H1 (cell line): ENCODE data around the gene KNDC1. TPM values are rescaled to one million over a fixed set of nuclear protein-coding genes. Genes with fewer than 3 reads are reported as not detected.

Source experiments
- CTCF ChIA-PET: fragments of 300-600 bp; sonication (Branson Sonifier 250); formaldehyde crosslinking; loops from one replicate; lab custom pipeline; 2021; ENCODE audit not compliant: partially characterized antibody; lab: Charles Lee
- POLR2A ChIA-PET: fragments of 300-600 bp; sonication (Branson Sonifier 250); formaldehyde crosslinking; loops from one replicate; lab custom pipeline; 2021; ENCODE audit warnings: inconsistent platforms; ENCODE audit not compliant: partially characterized antibody; lab: Charles Lee
- DNase-seq, 2 experiments: peaks; one replicate each; pipeline versions ENCODE4 v3.0.0 to v3.0.0-alpha.2; 2010 to 2022; ENCODE audit warnings: low spot score in 2 of 2, low read depth in 1 of 2, mixed read lengths in 1 of 2
- FAIRE-seq: peaks from 2 replicates; lab custom pipeline; 2011; peaks lifted over from hg19 to GRCh38; lab: Jason Lieb, UNC
- H2AFZ ChIP-seq: 2 replicates; pipeline ENCODE4 v1.8.1; 2012; ENCODE audit warnings: low read length, inconsistent platforms
- H2AK5ac ChIP-seq: 2 replicates; pipeline ENCODE4 v1.6.1; 2013; ENCODE audit warnings: low read depth, low read length
- H2BK120ac ChIP-seq: replicated peaks from 2 replicates; pipeline ENCODE3; 2013; ENCODE audit warnings: low read depth, low read length, inconsistent platforms
- H2BK12ac ChIP-seq: 2 replicates; pipeline ENCODE4 v1.6.1; 2013; ENCODE audit warnings: low read depth, low read length
- H2BK15ac ChIP-seq: 2 replicates; pipeline ENCODE4 v1.6.1; 2013; ENCODE audit warnings: low read length
- H2BK20ac ChIP-seq: 2 replicates; pipeline ENCODE4 v1.6.1; 2013; ENCODE audit warnings: low read length
- H2BK5ac ChIP-seq: 2 replicates; pipeline ENCODE4 v1.6.1; 2013; ENCODE audit warnings: low read depth, low read length
- H3K14ac ChIP-seq: 2 replicates; pipeline ENCODE4 v1.6.1; 2013; ENCODE audit warnings: inconsistent platforms; ENCODE audit not compliant: insufficient read length
- H3K18ac ChIP-seq: 2 replicates; pipeline ENCODE4 v1.6.1; 2013; ENCODE audit warnings: low read length; ENCODE audit errors: extremely low read depth
- H3K23ac ChIP-seq: 2 replicates; pipeline ENCODE4 v1.6.1; 2013; ENCODE audit warnings: inconsistent platforms; ENCODE audit not compliant: insufficient read length
- H3K23me2 ChIP-seq: 2 replicates; pipeline ENCODE4 v1.6.1; 2013; ENCODE audit warnings: low read depth, low read length
- H3K27ac ChIP-seq: 2 replicates; pipeline ENCODE4 v1.6.1; 2011; ENCODE audit warnings: low read depth, low read length, inconsistent platforms
- H3K27me3 ChIP-seq, 4 experiments: replicated peaks in 1 of 4; 1 replicate in 1 of 4; 2 replicates in 3 of 4; pipeline versions ENCODE4 v1.6.1 to v1.8.1; 2011 to 2013; ENCODE audit warnings: low read length in 3 of 4, mild to moderate bottlenecking in 3 of 4, inconsistent platforms in 2 of 4, mixed read lengths in 2 of 4, moderate library complexity in 1 of 4; ENCODE audit not compliant: control insufficient read depth in 3 of 4, insufficient read depth in 3 of 4; ENCODE audit errors: extremely low read depth in 1 of 4
- H3K36me3 ChIP-seq, 4 experiments: 2 replicates each; pipeline versions ENCODE4 v1.6.1 to v1.8.1; 2011 to 2013; ENCODE audit warnings: mild to moderate bottlenecking in 4 of 4, low read length in 3 of 4, moderate library complexity in 2 of 4, control low read depth in 1 of 4, inconsistent platforms in 1 of 4; ENCODE audit not compliant: insufficient read depth in 4 of 4, control insufficient read depth in 2 of 4
- H3K4ac ChIP-seq: replicated peaks from 2 replicates; pipeline ENCODE3; 2013; ENCODE audit warnings: low read length, low read depth, mixed read lengths, inconsistent platforms; ENCODE audit not compliant: insufficient read length
- H3K4me1 ChIP-seq, 4 experiments: replicated peaks in 1 of 4; 1 replicate in 1 of 4; 2 replicates in 3 of 4; pipeline versions ENCODE4 v1.6.1 to v1.8.1; 2011 to 2013; ENCODE audit warnings: low read length in 3 of 4, inconsistent platforms in 2 of 4, mixed read lengths in 1 of 4; ENCODE audit not compliant: insufficient read depth in 4 of 4, control insufficient read depth in 3 of 4
- H3K4me2 ChIP-seq, 2 experiments: 2 replicates each; pipeline versions ENCODE4 v1.6.1 to v1.8.1; 2011 to 2013; ENCODE audit warnings: low read depth in 2 of 2, low read length in 2 of 2, control low read depth in 1 of 2, inconsistent platforms in 1 of 2, mild to moderate bottlenecking in 1 of 2; ENCODE audit not compliant: insufficient read depth in 1 of 2
- H3K4me3 ChIP-seq, 4 experiments: fragments of 200-600, 300-600 bp in 1 of 4; sonication (generic), shearing (Covaris generic), sonication (Bioruptor Twin) in 1 of 4; 2 replicates each; pipeline versions ENCODE4 v1.5.1 to v1.8.1; 2011 to 2016; ENCODE audit warnings: low read length in 4 of 4, low read depth in 3 of 4, control low read depth in 2 of 4, inconsistent platforms in 2 of 4, mild to moderate bottlenecking in 2 of 4, mixed read lengths in 1 of 4, moderate library complexity in 1 of 4; ENCODE audit not compliant: insufficient read depth in 2 of 4; ENCODE audit errors: extremely low read depth in 1 of 4
- H3K56ac ChIP-seq: replicated peaks from 2 replicates; pipeline ENCODE3; 2013; ENCODE audit warnings: low read depth, mild to moderate bottlenecking, mixed read lengths, low read length, inconsistent platforms; ENCODE audit not compliant: insufficient read length
- H3K79me1 ChIP-seq: 2 replicates; pipeline ENCODE4 v1.6.1; 2013; ENCODE audit warnings: low read depth, low read length, control low read depth
- H3K79me2 ChIP-seq, 2 experiments: 2 replicates each; pipeline versions ENCODE4 v1.6.1 to v1.8.1; 2012 to 2013; ENCODE audit warnings: low read length in 2 of 2, mild to moderate bottlenecking in 2 of 2, inconsistent platforms in 1 of 2; ENCODE audit not compliant: insufficient read depth in 2 of 2, control insufficient read depth in 1 of 2
- H3K9ac ChIP-seq, 4 experiments: replicated peaks in 1 of 4; 1 replicate in 1 of 4; 2 replicates in 3 of 4; pipeline versions ENCODE4 v1.6.1 to v1.8.1; 2011 to 2013; ENCODE audit warnings: low read depth in 3 of 4, low read length in 3 of 4, control low read depth in 2 of 4, mild to moderate bottlenecking in 2 of 4, moderate library complexity in 2 of 4, inconsistent platforms in 1 of 4; ENCODE audit errors: extremely low read depth in 1 of 4
- H3K9me3 ChIP-seq, 2 experiments: 2 replicates each; pipeline versions ENCODE4 v1.6.1 to v1.8.1; 2012 to 2013; ENCODE audit warnings: mild to moderate bottlenecking in 2 of 2, moderate library complexity in 2 of 2, control low read depth in 1 of 2, inconsistent platforms in 1 of 2, low read depth in 1 of 2, low read length in 1 of 2, mixed read lengths in 1 of 2; ENCODE audit not compliant: insufficient read depth in 2 of 2
- H4K20me1 ChIP-seq, 2 experiments: replicated peaks in 1 of 2; 2 replicates each; pipeline versions ENCODE3 to v1.8.1; 2011 to 2013; ENCODE audit warnings: inconsistent platforms in 2 of 2, low read length in 2 of 2, mild to moderate bottlenecking in 1 of 2; ENCODE audit not compliant: insufficient read depth in 2 of 2, control insufficient read depth in 1 of 2
- H4K5ac ChIP-seq: 2 replicates; pipeline ENCODE4 v1.6.1; 2013; ENCODE audit warnings: low read length, low read depth, mixed read lengths, inconsistent platforms; ENCODE audit not compliant: insufficient read length
- H4K8ac ChIP-seq: 2 replicates; pipeline ENCODE4 v1.8.0; 2013; ENCODE audit warnings: mild to moderate bottlenecking, moderate library complexity, low read length, inconsistent platforms; ENCODE audit not compliant: insufficient read depth; ENCODE audit errors: extremely low read depth
- H4K91ac ChIP-seq: replicated peaks from 2 replicates; pipeline ENCODE3; 2013; ENCODE audit warnings: low read length, mixed read lengths, inconsistent platforms; ENCODE audit not compliant: insufficient read length
- CBX5 ChIP-seq: fragments of 300-800, 300-1000 bp; sonication (generic); IDR thresholded peaks from 2 replicates; pipeline ENCODE4 v1.7.1; 2016; ENCODE audit warnings: antibody characterized with exemption, low read length, low read depth
- CEBPB ChIP-seq: IDR thresholded peaks from 2 replicates; pipeline ENCODE4 v1.6.1; 2012; ENCODE audit warnings: low read depth, low read length
- POLR2AphosphoS5 ChIP-seq: IDR thresholded peaks from 2 replicates; pipeline ENCODE4 v1.6.1; 2011; ENCODE audit warnings: low read depth, low read length
- RAD21 ChIP-seq, 2 experiments: IDR thresholded peaks in 1 of 2; conservative IDR thresholded peaks in 1 of 2; 2 replicates each; pipeline ENCODE4 v1.6.1; 2011; ENCODE audit warnings: low read depth in 2 of 2, low read length in 2 of 2, improper control_type of control experiment in 1 of 2, inconsistent platforms in 1 of 2, mild to moderate bottlenecking in 1 of 2, moderate library complexity in 1 of 2
- RXRA ChIP-seq: IDR thresholded peaks from 2 replicates; pipeline ENCODE4 v1.6.1; 2011; ENCODE audit warnings: low read depth, mild to moderate bottlenecking, low read length, moderate library complexity; ENCODE audit not compliant: insufficient read depth
- SIX5 ChIP-seq: IDR thresholded peaks from 2 replicates; pipeline ENCODE4 v1.6.1; 2011; ENCODE audit warnings: mild to moderate bottlenecking, low read depth, low read length
- WGBS, 2 experiments: shearing (Covaris generic) in 1 of 2; methylation state at CpG; one replicate each; pipeline versions ENCODE4 v1.1.6 to v1.1.7; 2013 to 2015; ENCODE audit warnings: low lambda C conversion rate in 2 of 2, mixed read lengths in 2 of 2, inconsistent platforms in 1 of 2, low coverage in 1 of 2, missing lambda C conversion rate in 1 of 2; ENCODE audit not compliant: insufficient replicate concordance in 2 of 2, insufficient coverage in 1 of 2, insufficient read length in 1 of 2; ENCODE audit errors: extremely low coverage in 1 of 2, missing lambda C conversion rate in 1 of 2; 5-methylcytosine and 5-hydroxymethylcytosine counted together
- polyA plus RNA-seq, 7 experiments: library from polyadenylated mRNA; depleted of rRNA in 3 of 7; stranded (reverse) in 5 of 7; unstranded in 2 of 7; fragments of >200 nt in 5 of 7; fragments of 200-250 nt in 2 of 7; gene quantifications; 1 replicate in 5 of 7; 2 replicates in 1 of 7; 4 replicates in 1 of 7; pipeline versions ENCODE4 v1.2.1 to v1.2.3, GENCODE V29; 2011 to 2013; ENCODE audit warnings: missing spikeins in 2 of 7, mixed read lengths in 2 of 7
- total RNA-seq: library from RNA; stranded (reverse); fragmentation: NEBNext Ultra II Directional; extraction: Animal tissue kit (Norgen Biotek cat#: 25700); gene quantifications from 2 replicates; pipeline ENCODE4 v1.2.1, GENCODE V29; 2021
- TF ChIP-seq, protein P1 (sequence below), 3 experiments: IDR thresholded peaks; 1 replicate in 2 of 3; 2 replicates in 1 of 3; pipeline versions ENCODE4 v1.5.1 to v1.6.1; 2011; ENCODE audit warnings: low read length in 3 of 3, mild to moderate bottlenecking in 3 of 3, inconsistent platforms in 2 of 3, low read depth in 1 of 3, moderate library complexity in 1 of 3; ENCODE audit not compliant: insufficient read depth in 1 of 3; ENCODE audit errors: control extremely low read depth in 1 of 3
- TF ChIP-seq, protein P2 (sequence below): IDR thresholded peaks from 2 replicates; pipeline ENCODE4 v1.6.1; 2012; ENCODE audit warnings: inconsistent platforms
- TF ChIP-seq, protein P3 (sequence below): IDR thresholded peaks from 2 replicates; pipeline ENCODE4 v1.6.1; 2011; ENCODE audit warnings: low read length, improper control_type of control experiment

KNDC1 gene
- total and polyA plus RNA-seq, 2 of the 8 experiments (the other 6 are each of a cell fraction or from before 2014, with no cell fraction given) = 7.5 to 16.7 TPM

DNA sequence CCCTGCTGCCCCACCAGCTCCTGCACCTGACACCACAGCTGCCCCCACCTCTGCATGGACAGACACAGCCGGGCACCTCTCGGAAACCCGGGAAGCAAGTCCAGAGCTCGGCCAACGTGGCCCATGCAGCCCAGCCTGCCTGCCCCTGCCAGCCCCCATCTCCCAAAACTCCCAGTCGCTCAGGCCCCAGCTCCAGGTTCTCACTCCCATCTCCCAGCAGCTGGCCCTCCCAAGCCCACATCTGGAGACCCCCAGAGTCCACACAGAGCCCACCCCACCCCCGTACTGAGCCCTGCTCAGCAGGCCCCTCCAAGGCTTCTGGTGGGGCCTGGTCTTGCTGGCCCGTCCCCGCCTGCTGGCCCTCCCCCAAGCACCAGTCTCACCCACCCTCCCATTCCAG lies 37.8 kb downstream of the KNDC1 start:
- peaks cover 3 to 7% of the 10 kb centered on the region in 2 experiments; a peak in 3 of 4 replicates for H3K9me3 ChIP-seq
- no peak overlapping the region for H3K14ac ChIP-seq
- no peak overlapping the region for H3K4me2 ChIP-seq
- no peaks in the 10 kb centered on the region for H3K27me3 ChIP-seq
- no peak overlapping the region for H3K23ac ChIP-seq
- no peak overlapping the region for H3K9ac ChIP-seq
- H4K91ac ChIP-seq = no peak overlapping the region
- no peak overlapping the region; the same call in 1 of the 2 replicates for H2BK15ac ChIP-seq
- H2AK5ac ChIP-seq = no peak overlapping the region
- no peak overlapping the region for H2BK12ac ChIP-seq
- no peaks in the 10 kb centered on the region for H3K23me2 ChIP-seq
- ChIA-PET CTCF (interaction anchor here (0.6 to 4.5 kb wide), 18 partner anchors 9 to 294 kb away, joined by 3 to 40 read pairs (median 4); partner anchors contain the start of gene KNDC1), POLR2A (interaction anchor here (1.1 to 2.9 kb wide), 10 partner anchors 9 to 53 kb away, joined by 3 to 11 read pairs (median 6); no protein-coding TSS in a partner anchor)
- H3K4me3 ChIP-seq = no peak overlapping the region
- H2BK120ac ChIP-seq = no peak overlapping the region
- no peak for FAIRE-seq
- no peaks in the 10 kb centered on the region for H4K20me1 ChIP-seq
- no peaks in the 10 kb centered on the region for H3K79me2 ChIP-seq
- H3K4ac ChIP-seq = no peak overlapping the region
- no peak overlapping the region for H3K56ac ChIP-seq
- no peaks in the 10 kb centered on the region for H3K4me1 ChIP-seq
- no peak overlapping the region for H4K5ac ChIP-seq
- H3K18ac ChIP-seq = no peak overlapping the region
- peaks cover 0 to 4% (median 0%) of the 10 kb centered on the region in 4 experiments; a peak in 2 of 8 replicates for H3K36me3 ChIP-seq
- 0 out of 2 replicates have a peak overlapping the region, but pooled peaks have one; percentile 35 for H4K8ac ChIP-seq
- 0 out of 2 replicates have a peak, but pooled peaks cover 2% of the 10 kb centered on the region for H3K79me1 ChIP-seq
- no peak overlapping the region for H2AFZ ChIP-seq
- no peak overlapping the region for H2BK5ac ChIP-seq
- no peak overlapping the region for H3K27ac ChIP-seq
- WGBS, 2 experiments = 93% methylated on average over 8 of the region's 9 CpGs; no CpG with 5 or more reads in 1 of the 2 experiments
- H2BK20ac ChIP-seq = no peak overlapping the region
- no peak for DNase-seq
- TF ChIP-seq POLR2AphosphoS5 (no peak), SIX5 (no peak), RXRA (no peak), CEBPB (no peak), RAD21 (IDR thresholded peaks at IDR 0.05 in 1 of 2, conservative IDR thresholded peaks at IDR 0.05 in 1 of 2; ENCODE audit: low read depth in 2 of 2, low read length in 2 of 2) (no peak), CBX5 (no peak)
- TF ChIP-seq, protein P1, sequence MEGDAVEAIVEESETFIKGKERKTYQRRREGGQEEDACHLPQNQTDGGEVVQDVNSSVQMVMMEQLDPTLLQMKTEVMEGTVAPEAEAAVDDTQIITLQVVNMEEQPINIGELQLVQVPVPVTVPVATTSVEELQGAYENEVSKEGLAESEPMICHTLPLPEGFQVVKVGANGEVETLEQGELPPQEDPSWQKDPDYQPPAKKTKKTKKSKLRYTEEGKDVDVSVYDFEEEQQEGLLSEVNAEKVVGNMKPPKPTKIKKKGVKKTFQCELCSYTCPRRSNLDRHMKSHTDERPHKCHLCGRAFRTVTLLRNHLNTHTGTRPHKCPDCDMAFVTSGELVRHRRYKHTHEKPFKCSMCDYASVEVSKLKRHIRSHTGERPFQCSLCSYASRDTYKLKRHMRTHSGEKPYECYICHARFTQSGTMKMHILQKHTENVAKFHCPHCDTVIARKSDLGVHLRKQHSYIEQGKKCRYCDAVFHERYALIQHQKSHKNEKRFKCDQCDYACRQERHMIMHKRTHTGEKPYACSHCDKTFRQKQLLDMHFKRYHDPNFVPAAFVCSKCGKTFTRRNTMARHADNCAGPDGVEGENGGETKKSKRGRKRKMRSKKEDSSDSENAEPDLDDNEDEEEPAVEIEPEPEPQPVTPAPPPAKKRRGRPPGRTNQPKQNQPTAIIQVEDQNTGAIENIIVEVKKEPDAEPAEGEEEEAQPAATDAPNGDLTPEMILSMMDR (IDR thresholded peaks at IDR 0.05; ENCODE audit: control extremely low read depth in 1 of 3, insufficient read depth in 1 of 3, low read depth in 1 of 3, low read length in 3 of 3) = no peak
- TF ChIP-seq, protein P2, sequence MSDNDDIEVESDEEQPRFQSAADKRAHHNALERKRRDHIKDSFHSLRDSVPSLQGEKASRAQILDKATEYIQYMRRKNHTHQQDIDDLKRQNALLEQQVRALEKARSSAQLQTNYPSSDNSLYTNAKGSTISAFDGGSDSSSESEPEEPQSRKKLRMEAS = no peak
- TF ChIP-seq, protein P3, sequence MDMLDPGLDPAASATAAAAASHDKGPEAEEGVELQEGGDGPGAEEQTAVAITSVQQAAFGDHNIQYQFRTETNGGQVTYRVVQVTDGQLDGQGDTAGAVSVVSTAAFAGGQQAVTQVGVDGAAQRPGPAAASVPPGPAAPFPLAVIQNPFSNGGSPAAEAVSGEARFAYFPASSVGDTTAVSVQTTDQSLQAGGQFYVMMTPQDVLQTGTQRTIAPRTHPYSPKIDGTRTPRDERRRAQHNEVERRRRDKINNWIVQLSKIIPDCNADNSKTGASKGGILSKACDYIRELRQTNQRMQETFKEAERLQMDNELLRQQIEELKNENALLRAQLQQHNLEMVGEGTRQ = no peak
